Neural progenitor cell (in vitro differentiated cells): ENCODE data around the gene KRTAP5-4.

Source experiments
- EZH2 ChIP-seq: fragments of 200-600 bp; sonication (generic); IDR thresholded peaks from 2 replicates; pipeline ENCODE4 v1.6.1; 2017; ENCODE audit warnings: antibody characterized with exemption, mild to moderate bottlenecking, moderate library complexity
- TF ChIP-seq, protein P1 (sequence below): fragments of 200-600 bp; sonication (generic); IDR thresholded peaks from 2 replicates; pipeline ENCODE4 v1.5.1; 2017; ENCODE audit warnings: antibody characterized with exemption, mild to moderate bottlenecking

DNA sequence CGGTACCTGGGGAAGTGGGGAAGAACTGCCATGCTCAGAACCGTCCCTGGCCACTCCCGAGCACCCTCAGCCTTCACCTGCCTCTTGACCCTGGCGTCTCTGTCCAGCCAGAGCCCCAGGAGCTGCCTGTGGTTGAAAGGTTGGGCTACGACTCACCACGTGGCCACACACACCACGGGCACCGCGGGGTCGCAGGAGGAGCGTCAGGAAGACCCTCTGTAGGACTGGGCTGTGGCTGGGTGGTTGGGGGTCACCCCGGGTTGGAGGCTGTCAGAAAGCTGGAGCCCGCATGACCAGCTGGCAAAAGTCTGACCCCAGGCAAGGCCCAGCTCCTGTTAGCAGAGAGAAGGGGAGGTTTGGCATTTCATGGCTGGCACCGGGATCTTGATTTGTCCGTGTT is 19.2 kb upstream of the KRTAP5-4 start:
- TF ChIP-seq, protein P1, sequence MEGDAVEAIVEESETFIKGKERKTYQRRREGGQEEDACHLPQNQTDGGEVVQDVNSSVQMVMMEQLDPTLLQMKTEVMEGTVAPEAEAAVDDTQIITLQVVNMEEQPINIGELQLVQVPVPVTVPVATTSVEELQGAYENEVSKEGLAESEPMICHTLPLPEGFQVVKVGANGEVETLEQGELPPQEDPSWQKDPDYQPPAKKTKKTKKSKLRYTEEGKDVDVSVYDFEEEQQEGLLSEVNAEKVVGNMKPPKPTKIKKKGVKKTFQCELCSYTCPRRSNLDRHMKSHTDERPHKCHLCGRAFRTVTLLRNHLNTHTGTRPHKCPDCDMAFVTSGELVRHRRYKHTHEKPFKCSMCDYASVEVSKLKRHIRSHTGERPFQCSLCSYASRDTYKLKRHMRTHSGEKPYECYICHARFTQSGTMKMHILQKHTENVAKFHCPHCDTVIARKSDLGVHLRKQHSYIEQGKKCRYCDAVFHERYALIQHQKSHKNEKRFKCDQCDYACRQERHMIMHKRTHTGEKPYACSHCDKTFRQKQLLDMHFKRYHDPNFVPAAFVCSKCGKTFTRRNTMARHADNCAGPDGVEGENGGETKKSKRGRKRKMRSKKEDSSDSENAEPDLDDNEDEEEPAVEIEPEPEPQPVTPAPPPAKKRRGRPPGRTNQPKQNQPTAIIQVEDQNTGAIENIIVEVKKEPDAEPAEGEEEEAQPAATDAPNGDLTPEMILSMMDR = no peak
- no peak for TF ChIP-seq EZH2
